Stimulated activated CD8-positive, alpha-beta memory T cell treated with anti-CD3 and anti-CD28 coated beads, Interleukin-12 subunit alpha, Interleukin-12 subunit beta, amount 100 ng/mL, for 4 hours (primary cell): ENCODE data around the gene PDE7B.

Source experiments
- DNase-seq: peaks from one replicate; pipeline ENCODE4 v3.0.0-alpha.2; 2020; ENCODE audit warnings: low read depth

PDE7B gene

DNA sequence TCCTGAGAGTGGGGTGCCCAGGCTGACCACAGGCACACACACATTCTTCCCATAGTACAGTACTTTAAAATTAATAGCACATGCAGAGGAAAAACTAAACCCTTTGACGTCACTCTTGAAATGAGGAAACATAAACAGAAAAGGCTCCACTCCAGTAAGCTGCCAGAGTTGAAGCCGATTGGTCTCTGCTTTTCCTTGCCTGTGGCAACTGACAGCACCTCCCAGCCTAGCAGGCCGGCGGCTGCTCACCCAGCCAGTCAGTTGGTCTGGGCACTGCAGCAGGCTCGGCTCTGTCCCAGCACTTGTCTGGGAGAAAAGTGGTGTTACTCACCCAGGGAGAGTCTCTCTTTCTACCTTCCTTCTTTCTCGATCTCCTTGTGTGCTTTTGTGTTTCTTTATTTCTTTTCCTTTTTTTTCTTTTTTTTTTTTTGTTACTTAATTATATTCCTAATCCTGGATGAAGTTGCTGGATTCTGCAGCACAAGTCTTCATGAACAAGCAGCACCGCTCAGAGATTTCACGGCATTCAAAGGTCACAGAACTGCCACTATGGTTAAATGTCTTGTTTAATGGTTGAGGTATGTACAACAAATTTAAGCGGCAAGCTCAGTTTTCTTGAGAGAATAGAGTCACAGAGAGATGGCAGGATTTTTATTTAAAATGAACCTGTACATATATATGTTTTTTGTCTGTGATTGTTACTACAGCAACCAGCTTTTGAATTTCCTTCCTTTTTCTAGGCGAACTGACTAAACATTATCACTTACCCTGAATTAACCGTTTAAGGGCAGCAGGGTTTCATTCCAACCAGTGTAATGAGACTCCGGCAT is at the start of gene PDE7B:
Gene PDE7B, plus strand, starts transcription at position 260 of the 830 bp plus-strand sequence.
- peak; percentile 3 for DNase-seq

GRCh38 chr6:135801755-135802465 is 49.6 kb upstream of the PDE7B start:
- no peak for DNase-seq

DNA sequence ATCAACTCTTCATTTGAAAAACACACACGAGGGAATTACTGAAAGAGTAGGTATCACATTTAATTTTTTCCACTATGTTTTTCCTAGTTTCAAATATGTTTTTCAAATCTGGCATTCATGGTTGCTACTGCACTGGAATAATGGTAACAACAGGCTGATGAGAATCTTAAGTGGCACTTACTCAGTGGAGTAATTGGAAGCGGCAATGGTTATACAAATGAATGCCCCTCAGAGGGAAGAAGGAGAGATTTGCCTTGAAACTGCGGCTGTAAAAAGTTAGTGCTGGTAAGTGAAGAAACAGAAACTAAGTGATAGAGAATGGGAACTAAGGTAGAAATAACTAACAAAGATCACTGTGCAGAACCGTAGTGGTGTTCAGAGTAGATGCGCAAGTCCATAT is 41.0 kb upstream of the PDE7B start:
- no peak for DNase-seq

GRCh38 chr6:135811170-135811569 is 40.3 kb upstream of the PDE7B start:
- DNase-seq = no peak

DNA sequence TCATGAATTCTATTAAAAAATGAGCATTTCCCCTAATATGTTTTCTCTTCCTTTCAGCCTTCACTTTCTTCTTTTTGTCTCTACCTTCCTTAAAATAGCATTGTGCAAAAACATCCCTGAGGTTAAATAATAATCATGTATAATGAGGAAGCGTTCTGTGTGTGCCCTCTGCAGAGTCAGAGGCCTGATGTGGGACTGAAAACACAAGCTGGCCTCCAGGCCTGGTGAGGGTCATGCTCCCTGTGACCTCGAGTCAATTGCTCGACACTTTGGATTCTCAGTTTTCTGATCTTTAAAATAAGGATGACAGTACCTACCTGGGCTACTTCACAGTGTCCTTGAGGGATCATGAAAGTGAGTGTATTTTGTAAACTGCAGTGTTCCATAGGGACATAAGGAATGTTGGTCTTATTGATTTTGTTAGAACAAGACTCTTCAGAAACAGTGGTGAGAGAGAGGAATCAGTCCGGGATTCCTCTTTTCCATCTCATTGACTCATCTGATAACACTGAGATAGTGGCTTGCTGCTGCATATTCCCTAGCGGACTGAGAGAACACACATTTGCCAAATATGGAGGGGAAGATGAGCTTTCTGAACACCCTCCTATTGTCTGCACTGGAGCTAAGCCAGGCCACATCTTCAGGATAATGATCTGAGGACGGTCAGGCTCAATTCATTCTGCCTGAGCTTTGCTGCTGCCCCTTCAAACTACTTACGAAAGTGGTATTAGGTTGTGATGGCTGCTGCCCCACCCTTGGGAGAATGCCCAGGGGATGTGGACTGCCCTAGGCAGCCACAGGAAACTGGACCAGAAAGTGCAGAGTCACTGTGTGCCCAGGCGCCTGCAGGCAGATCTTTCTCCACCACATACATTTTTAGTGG is 39.6 kb upstream of the PDE7B start:
- DNase-seq = no peak

GRCh38 chr6:135813401-135813800 is 38.1 kb upstream of the PDE7B start:
- DNase-seq = no peak

- no peak for DNase-seq
Observed at GRCh38 chr6:135814043-135814442, 37.5 kb upstream of the PDE7B start.

DNA sequence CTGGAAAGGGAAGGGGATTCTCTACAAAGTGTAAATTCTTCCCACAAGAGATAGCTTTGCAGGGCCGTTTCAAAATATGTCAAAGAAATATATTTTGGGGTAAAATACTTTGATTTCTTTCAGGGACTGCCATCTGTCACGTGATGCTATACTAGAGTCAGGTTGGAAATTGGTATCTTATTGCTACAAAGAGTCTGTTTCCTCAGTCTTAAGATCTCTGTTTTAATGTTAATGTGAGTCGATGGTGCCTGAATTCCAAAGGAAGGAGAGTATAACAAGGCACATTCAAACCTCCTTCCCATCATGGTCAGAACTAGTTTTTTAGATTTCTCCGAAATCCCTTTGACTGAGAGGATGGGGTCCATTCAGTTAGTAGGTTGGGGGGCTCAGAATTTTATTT is 36.3 kb upstream of the PDE7B start:
- DNase-seq = no peak

DNA sequence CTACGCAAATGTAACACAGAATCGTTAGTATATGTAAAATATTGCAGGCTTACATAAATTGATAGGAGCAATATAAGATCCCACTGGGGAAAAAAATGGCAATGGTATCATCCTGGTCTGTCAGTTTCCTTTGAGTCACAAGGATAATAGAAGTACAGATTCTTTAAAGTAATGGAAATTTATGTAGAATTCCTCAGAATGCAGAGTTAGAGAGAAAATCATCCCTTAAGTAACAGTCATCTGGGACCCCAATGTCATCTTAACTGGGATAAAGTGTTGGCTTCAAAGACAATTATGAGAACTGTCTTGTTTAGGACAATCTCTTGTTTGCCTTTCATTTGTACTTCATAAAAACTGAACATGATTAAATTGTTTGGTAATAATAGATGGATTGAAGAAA is 34.5 kb upstream of the PDE7B start:
- DNase-seq = no peak

- no peak for DNase-seq
Observed at GRCh38 chr6:135819665-135820064, 31.8 kb upstream of the PDE7B start.

GRCh38 chr6:135820340-135820739 is 31.2 kb upstream of the PDE7B start:
- no peak for DNase-seq

- no peak for DNase-seq
Observed at GRCh38 chr6:135823851-135824250, 27.6 kb upstream of the PDE7B start.

- DNase-seq = no peak
Observed at GRCh38 chr6:135826236-135826804, 25.2 kb upstream of the PDE7B start.

- no peak for DNase-seq
Observed at GRCh38 chr6:135828021-135828420, 23.5 kb upstream of the PDE7B start.

DNA sequence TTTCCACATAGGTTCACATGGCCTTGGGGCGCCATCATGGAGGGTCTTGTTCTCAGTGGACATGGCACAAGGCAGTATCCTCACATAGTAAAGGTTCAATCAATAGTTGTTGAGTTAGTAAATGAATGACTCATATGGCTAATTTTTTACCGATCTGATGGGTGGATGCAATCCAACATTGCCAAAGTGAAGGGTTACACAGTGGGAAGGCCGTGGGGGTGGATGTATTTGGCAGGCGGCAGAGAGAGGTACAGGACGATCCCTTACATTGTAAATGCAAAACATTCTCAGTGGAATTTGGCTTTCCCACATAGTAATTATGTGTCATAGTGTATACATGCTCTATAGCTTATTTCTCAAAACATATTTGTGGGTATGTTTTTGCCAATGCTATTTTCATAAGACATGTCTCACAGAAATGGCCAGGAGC is 21.0 kb upstream of the PDE7B start:
- no peak for DNase-seq

GRCh38 chr6:135831016-135831415 is 20.5 kb upstream of the PDE7B start:
- no peak for DNase-seq

DNA sequence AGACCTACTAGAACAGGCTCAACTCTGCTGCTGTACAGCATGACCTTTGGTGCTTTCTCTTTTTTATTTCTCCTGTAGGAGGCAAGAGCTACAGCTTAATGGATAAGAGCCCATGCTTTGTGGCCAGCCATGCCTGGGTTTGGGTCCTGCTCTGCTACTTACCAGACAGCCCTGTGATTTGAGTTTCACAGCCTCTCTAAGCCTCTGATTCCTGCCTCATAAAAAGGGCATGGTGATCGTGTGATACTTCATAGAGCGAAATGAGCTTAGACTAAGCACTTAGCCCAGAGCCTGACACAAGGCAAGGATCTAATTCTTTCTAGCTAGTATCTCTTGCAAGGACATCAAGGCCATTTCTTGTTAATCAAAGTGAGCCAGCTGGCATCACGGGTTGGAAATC is 19.3 kb upstream of the PDE7B start:
- no peak for DNase-seq

- DNase-seq = no peak
Observed at GRCh38 chr6:135833771-135834170, 17.7 kb upstream of the PDE7B start.

DNA sequence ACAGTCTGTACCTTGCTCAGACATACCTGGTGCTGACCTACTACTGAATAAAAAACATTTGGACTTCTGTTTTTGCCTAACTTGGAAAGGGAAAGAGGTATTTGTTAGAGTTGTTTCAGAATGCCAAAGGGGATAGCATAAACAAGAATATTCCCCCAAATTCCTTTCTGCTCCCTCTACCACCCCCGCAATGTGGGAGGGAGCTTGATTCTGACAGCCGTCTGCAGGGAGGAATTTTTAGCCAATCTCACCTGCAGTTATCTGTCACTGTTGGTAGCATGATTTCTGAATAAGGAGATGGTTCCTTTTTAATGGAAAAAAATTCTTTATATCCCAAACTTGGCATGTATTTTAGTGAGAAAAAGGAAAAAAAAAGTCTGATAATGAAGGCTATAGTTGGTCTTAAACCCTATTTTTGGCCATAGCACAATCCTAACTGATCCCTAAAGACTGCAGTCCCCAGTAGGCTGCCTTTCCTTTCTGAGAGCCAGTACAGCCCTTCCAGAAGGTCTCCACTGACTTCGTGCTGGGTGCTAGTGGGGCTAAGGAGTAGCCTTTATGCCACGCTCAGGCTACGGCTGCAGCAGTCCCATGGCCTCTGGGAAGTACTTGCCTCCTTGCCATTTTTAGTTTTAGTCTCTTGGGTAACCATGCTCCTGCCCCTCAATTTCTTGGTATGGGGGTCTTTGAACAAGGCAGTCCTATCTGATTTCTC is 13.6 kb upstream of the PDE7B start:
- DNase-seq = no peak

- no peak for DNase-seq
Observed at GRCh38 chr6:135839121-135839520, 12.4 kb upstream of the PDE7B start.

DNA sequence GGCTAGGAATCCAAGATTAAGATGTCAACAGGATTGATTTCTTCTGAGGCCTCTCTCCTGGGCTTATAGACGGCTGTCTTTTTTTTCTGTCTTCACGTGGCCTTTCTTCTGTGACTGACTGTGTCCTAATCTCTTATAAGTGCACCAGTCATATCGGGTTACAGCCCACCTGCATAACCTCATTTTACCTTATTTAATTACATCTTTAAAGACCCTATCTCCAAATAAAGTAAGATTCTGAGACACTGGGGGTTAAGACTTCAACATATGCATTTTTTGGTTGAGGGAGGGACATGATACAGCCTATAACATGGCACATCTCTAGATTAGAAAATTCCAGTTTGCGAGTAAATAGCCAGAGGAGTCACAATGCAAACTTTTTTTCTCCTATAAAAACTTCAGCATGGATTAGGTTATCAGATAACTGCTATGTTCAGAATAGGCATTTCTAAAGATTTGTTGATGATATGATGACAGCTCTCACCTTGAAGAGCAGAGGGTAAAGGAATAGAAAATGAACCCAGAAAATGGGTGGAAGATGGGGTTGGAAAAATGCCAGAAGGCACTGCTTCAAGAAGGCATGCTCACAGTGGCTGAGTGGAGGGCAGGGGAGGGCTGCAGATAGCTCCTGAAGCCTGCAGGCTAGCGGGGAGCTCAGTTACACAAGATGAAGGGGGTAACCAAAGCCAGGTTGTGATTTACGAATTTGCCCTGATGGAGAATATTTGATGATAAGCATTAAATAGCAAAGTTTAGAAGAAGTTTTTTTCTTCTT is 8.7 kb upstream of the PDE7B start:
- DNase-seq = no peak
